Heart left ventricle (tissue), 16 donors: Measurements from ENCODE around the gene SNRPD2. TPM values are rescaled to one million over a fixed set of nuclear protein-coding genes. Genes with fewer than 3 reads are reported as not detected.
"Not testable (repeated sequence)": the region's sequence is repeated elsewhere in the genome, so short reads cannot be mapped to it uniquely, and the experiment has no call there.

ENCODE experiments used
- ATAC-seq, 4 donors: fragments of 200-7000 bp; cut with Tn5 transposase; one replicate each; pipeline ENCODE4 v1.9.1; 2020 to 2022; ENCODE audit warnings: moderate library complexity in 4 of 4, mild to moderate bottlenecking in 3 of 4, moderate number of reproducible peaks in 1 of 4
- DNase-seq, 5 donors: peaks; one replicate each; pipeline ENCODE4 v3.0.0-alpha.2; 2020
- H3K27ac ChIP-seq, 12 donors: fragments of 200-600 bp; sonication (generic) in 4 of 12; one replicate each; pipeline versions ENCODE4 v1.5.0 to v1.8.0; 2016 to 2022; ENCODE audit warnings: mild to moderate bottlenecking in 2 of 12
- H3K27me3 ChIP-seq, 9 donors: fragments of 200-600 bp; sonication (generic) in 2 of 9; one replicate each; pipeline versions ENCODE4 v1.5.1 to v1.8.0; 2016 to 2022; ENCODE audit warnings: mild to moderate bottlenecking in 3 of 9
- H3K36me3 ChIP-seq, 9 donors: fragments of 200-600 bp; sonication (generic) in 2 of 9; one replicate each; pipeline versions ENCODE4 v1.5.0 to v1.8.0; 2018 to 2022; ENCODE audit warnings: mild to moderate bottlenecking in 2 of 9
- H3K4me1 ChIP-seq, 12 donors: fragments of 200-600 bp; sonication (generic) in 4 of 12; one replicate each; pipeline versions ENCODE4 v1.5.0 to v1.8.0; 2016 to 2022; ENCODE audit warnings: mild to moderate bottlenecking in 3 of 12
- H3K4me3 ChIP-seq, 12 donors: fragments of 200-600 bp; sonication (generic) in 4 of 12; one replicate each; pipeline versions ENCODE4 v1.5.0 to v1.8.0; 2017 to 2022; ENCODE audit warnings: mild to moderate bottlenecking in 9 of 12, moderate library complexity in 4 of 12
- H3K9me3 ChIP-seq, 12 donors: fragments of 200-600 bp; sonication (generic) in 4 of 12; one replicate each; pipeline versions ENCODE4 v1.5.0 to v1.8.0; 2016 to 2022; ENCODE audit warnings: mild to moderate bottlenecking in 1 of 12
- POLR2A ChIP-seq, 2 donors: fragments of 450-650 bp; IDR thresholded peaks; one replicate each; pipeline ENCODE4 v1.6.1; 2017; ENCODE audit warnings: antibody characterized with exemption in 2 of 2, mild to moderate bottlenecking in 2 of 2, moderate library complexity in 2 of 2
- WGBS, 4 donors: extraction: QIAGEN DNeasy Blood & Tissue Kit in 2 of 4; methylation state at CpG; one replicate each; pipeline versions ENCODE4 v1.1.5 to v1.1.7; 2013 to 2018; 5-methylcytosine and 5-hydroxymethylcytosine counted together
- intact Hi-C, 10 donors: fragments of 100-400 bp; cut with DNase I; formaldehyde crosslinking; loops; one replicate each; pipeline versions ENCODE4 v1.11.1 to v1.14.2; 2022
- polyA plus RNA-seq, 2 donors: library from polyadenylated mRNA; stranded (reverse); fragments of 200-250 nt; gene quantifications; one replicate each; pipeline ENCODE4 v1.2.3, GENCODE V29; 2013
- total RNA-seq, 9 donors: library from RNA; depleted of rRNA in 2 of 9; stranded (reverse); fragments of >200 nt in 2 of 9; fragmentation: NEBNext Ultra II Directional in 3 of 9; extraction: Animal tissue kit (Norgen Biotek cat#: 25700) in 3 of 9; gene quantifications; one replicate each; pipeline versions ENCODE4 v1.1.0 to v1.2.4, GENCODE V29; 2016 to 2023
- TF ChIP-seq, protein P1 (sequence below), 12 donors: fragments of 200-600 bp; sonication (generic) in 4 of 12; IDR thresholded peaks; one replicate each; pipeline versions ENCODE4 v1.5.0 to v1.8.0; 2018 to 2022; ENCODE audit warnings: antibody characterized with exemption in 12 of 12, mild to moderate bottlenecking in 5 of 12
- donor health status: ischemic (EF 13 %, LVEDD 7.1; RV severe dilation, severe dysfunction).
- donor health status: healthy with polysubstance abuse.
- donor health status: DM: no; HTN: yes; CAD: no.
- donor health status: DM: no; HTN: no; CAD: no.
- donor health status: ischemic (EF 25% LVEDD 6.9; RV normal size, moderate dysfunction).
- donor health status: ischemic (EF 25% LVEDD 5.7; RV mildly dilated, moderate dysfunction).
- donor health status: healthy.
- donor health status: DM: yes; HTN: yes; CAD: no.
- donor health status: ischemic (EF 35%, LVEDD 5.7; RV mildly dilated, moderate dysfunction).
- donor health status: nonischemic (EF 11% LVEDD 7.7; RV severe dilation, severe dysfunction).
- donor health status: DM: yes; HTN: yes; CAD: no.
- donor health status: PGD.
- donor health status: ischemic (EF 29% LVEDD 5.4; RV normal size, mild dysfunction).
- donor health status: nonischemic (EF 23%, LVEDD 6.1; RV moderate dilation, normal function).

The SNRPD2 gene
- total and polyA plus RNA-seq, 11 donors = 149 to 343 (median 249) TPM

DNA sequence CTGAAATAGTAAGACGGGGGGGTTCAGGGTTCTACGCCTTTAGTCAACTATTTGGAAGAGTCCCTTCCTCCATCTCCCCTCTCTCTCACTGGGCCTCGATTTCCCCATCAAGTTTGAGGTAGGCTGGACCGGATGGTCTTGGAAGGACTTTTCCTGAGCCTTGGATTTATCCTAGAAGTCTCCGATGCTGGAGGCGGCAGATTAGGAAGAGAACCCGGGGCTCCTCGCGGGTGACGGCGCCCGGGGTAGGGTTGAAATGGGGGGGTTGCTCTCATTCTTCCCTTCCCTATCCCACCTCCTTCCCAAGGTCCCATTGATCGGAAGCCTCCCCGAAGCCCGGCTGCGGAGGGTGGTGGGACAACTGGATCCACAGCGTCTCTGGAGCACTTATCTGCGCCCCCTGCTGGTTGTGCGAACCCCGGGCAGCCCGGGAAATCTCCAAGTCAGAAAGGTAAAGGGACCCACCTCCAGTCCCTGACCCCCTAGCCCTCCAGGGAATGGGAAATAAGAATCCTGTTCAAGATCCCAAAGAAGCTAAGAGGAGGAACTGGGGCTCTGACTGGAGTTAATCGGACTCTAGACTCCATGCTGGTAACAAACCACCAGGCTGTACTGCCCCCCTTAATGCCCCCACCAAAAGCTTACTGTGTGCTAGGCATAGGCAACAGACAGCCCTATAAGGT is 1.5 kb upstream of the SNRPD2 start:
- H3K4me1 ChIP-seq = peaks cover 0 to 22% (median 8%) of the 10 kb centered on the region in 12 donors
- peak in 1 of 4 donors; percentile 27 for ATAC-seq
- 0 to 2% (median 1%) methylated on average over 22 of the region's 22 CpGs for WGBS, 4 donors
- no peak for TF ChIP-seq POLR2A (IDR thresholded peaks at IDR 0.05)
- TF ChIP-seq, protein P1, sequence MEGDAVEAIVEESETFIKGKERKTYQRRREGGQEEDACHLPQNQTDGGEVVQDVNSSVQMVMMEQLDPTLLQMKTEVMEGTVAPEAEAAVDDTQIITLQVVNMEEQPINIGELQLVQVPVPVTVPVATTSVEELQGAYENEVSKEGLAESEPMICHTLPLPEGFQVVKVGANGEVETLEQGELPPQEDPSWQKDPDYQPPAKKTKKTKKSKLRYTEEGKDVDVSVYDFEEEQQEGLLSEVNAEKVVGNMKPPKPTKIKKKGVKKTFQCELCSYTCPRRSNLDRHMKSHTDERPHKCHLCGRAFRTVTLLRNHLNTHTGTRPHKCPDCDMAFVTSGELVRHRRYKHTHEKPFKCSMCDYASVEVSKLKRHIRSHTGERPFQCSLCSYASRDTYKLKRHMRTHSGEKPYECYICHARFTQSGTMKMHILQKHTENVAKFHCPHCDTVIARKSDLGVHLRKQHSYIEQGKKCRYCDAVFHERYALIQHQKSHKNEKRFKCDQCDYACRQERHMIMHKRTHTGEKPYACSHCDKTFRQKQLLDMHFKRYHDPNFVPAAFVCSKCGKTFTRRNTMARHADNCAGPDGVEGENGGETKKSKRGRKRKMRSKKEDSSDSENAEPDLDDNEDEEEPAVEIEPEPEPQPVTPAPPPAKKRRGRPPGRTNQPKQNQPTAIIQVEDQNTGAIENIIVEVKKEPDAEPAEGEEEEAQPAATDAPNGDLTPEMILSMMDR (IDR thresholded peaks at IDR 0.05) = peak; percentile 80 to 93 (median 86)
- H3K27me3 ChIP-seq = no peaks in the 10 kb centered on the region
- peak overlapping the region; percentile 43 to 89 (median 77) for H3K4me3 ChIP-seq
- no peaks in the 10 kb centered on the region for H3K9me3 ChIP-seq
- peaks cover 0 to 15% (median 6%) of the 10 kb centered on the region in 9 donors for H3K36me3 ChIP-seq
- intact Hi-C loops = loop anchor here in 6 of 10 donors (1.0 to 5.0 kb wide), 6 partner anchors 24 to 186 kb away; partner anchors contain the start of genes SIX5 (in 2 of the 6), FBXO46 (in 1 of the 6), MEIOSIN (in 1 of the 6) and VASP (in 1 of the 6)
- DNase-seq = peak; percentile 74 to 87 (median 79)
- peak overlapping the region in 11 of 12 donors; percentile 74 to 95 (median 84) for H3K27ac ChIP-seq

DNA sequence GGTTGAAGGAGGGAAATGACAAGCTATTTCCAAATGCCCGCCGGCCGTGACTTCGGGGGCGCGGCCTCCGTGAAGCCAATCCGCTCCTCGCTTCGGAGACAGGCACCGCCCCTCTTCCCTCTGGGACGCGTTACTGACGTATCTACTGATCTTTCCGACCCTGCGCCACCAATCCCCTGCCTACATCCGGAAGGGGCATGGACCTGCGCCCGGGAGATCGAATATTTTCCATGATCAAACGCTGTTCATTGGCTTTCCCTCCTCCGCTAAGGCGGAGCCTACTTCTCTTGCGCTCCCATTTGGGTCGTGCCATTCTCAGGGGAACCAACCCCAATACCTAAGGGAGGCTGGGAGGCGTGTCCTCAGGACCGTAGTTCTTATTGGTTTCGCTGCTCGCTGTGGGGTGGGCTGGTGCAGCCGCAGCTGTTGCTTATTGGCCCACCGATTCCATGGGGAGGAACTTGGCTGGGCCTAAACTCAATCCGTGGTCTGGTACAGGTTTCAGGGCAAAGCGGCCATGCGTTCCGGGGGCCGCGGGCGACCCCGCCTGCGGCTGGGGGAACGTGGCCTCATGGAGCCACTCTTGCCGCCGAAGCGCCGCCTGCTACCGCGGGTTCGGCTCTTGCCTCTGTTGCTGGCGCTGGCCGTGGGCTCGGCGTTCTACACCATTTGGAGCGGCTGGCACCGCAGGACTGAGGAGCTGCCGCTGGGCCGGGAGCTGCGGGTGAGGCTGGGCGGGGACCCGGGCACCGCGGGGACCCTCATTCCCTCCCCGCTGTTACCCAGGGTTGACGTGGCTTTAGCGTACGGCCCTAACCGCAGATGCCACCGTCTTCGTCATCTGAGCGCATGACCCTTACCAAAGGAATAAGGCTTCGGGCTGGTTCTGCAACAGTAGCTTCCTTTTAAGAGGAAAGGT is 693 bp upstream of the SNRPD2 start, which contains the start of gene QPCTL:
Gene QPCTL, plus strand, starts transcription at position 480 of the 919 bp plus-strand sequence. Its CDS starts 38 bp downstream, at position 518.
- Histone ChIP-seq H3K36me3 (peaks cover 0 to 23% (median 14%) of the 10 kb centered on the region in 9 donors), H3K27me3 (no peaks in the 10 kb centered on the region), H3K9me3 (no peaks in the 10 kb centered on the region), H3K4me1 (peaks cover 0 to 22% (median 8%) of the 10 kb centered on the region in 12 donors), H3K27ac (peak within 1 kb of the TSS; percentile 73 to 95 (median 84)), H3K4me3 (peak within 1 kb of the TSS; percentile 43 to 89 (median 77))
- 0 to 1% (median 0%) methylated on average over 31 to 70 of the region's 70 CpGs for WGBS, 4 donors
- peak in 1 of 2 donors; percentile 74 for TF ChIP-seq POLR2A (IDR thresholded peaks at IDR 0.05)
- TF ChIP-seq, protein P1 (IDR thresholded peaks at IDR 0.05) = no peak
- intact Hi-C loops = loop anchor here in 6 of 10 donors (1.0 to 5.0 kb wide), 8 partner anchors 24 to 185 kb away; partner anchors contain the start of genes SIX5 (in 3 of the 6), FBXO46 (in 1 of the 6), MEIOSIN (in 1 of the 6) and VASP (in 1 of the 6)
- DNase-seq = peak; percentile 95 to 98 (median 96)
- peak; percentile 94 to 96 (median 96) for ATAC-seq

- H3K36me3 ChIP-seq = peaks cover 0 to 53% (median 39%) of the 10 kb centered on the region in 9 donors
- intact Hi-C loops = no loop called here
Observed at GRCh38 chr19:45687599-45687998, 4.2 kb downstream of the SNRPD2 start.

GRCh38 chr19:45685045-45685444 is 6.7 kb downstream of the SNRPD2 start:
- WGBS, 4 donors = 79 to 89% (median 84%) methylated on average over 11 of the region's 11 CpGs
- not testable (repeated sequence) for DNase-seq
- H3K4me1 ChIP-seq = peaks cover 0 to 13% (median 6%) of the 10 kb centered on the region in 12 donors

More at GRCh38 chr19:45687599-45687998, 4.2 kb downstream of the SNRPD2 start:
- Histone ChIP-seq H3K4me3 (no peak overlapping the region), H3K27me3 (no peaks in the 10 kb centered on the region), H3K9me3 (no peaks in the 10 kb centered on the region), H3K27ac (no peak overlapping the region), H3K4me1 (peaks cover 0 to 11% (median 7%) of the 10 kb centered on the region in 12 donors)
- ATAC-seq (no peak), DNase-seq (no peak)
- TF ChIP-seq, protein P1 (IDR thresholded peaks at IDR 0.05) = no peak
- no peak for TF ChIP-seq POLR2A (IDR thresholded peaks at IDR 0.05)
- 85 to 92% (median 88%) methylated on average over 9 of the region's 9 CpGs for WGBS, 4 donors

More at GRCh38 chr19:45685045-45685444, 6.7 kb downstream of the SNRPD2 start:
- H3K9me3 ChIP-seq, intact Hi-C loops, H3K4me3 ChIP-seq, H3K27me3 ChIP-seq, ATAC-seq, H3K27ac ChIP-seq: not testable (repeated sequence)
- H3K36me3 ChIP-seq = peaks cover 0 to 53% (median 39%) of the 10 kb centered on the region in 9 donors
